Iris pigment epithelial cell (primary cell): ENCODE results near the gene PPP6R2.
A peak's percentile ranks its signal among the peaks of the same experiment; 100 is the strongest.
"Not testable (repeated sequence)": the region's sequence is repeated elsewhere in the genome, so short reads cannot be mapped to it uniquely, and the experiment has no call there.

ENCODE experiments used
- DNase-seq: peaks from one replicate; pipeline ENCODE4 v3.0.0-alpha.2; 2011; ENCODE audit warnings: low read depth

PPP6R2 gene

DNA sequence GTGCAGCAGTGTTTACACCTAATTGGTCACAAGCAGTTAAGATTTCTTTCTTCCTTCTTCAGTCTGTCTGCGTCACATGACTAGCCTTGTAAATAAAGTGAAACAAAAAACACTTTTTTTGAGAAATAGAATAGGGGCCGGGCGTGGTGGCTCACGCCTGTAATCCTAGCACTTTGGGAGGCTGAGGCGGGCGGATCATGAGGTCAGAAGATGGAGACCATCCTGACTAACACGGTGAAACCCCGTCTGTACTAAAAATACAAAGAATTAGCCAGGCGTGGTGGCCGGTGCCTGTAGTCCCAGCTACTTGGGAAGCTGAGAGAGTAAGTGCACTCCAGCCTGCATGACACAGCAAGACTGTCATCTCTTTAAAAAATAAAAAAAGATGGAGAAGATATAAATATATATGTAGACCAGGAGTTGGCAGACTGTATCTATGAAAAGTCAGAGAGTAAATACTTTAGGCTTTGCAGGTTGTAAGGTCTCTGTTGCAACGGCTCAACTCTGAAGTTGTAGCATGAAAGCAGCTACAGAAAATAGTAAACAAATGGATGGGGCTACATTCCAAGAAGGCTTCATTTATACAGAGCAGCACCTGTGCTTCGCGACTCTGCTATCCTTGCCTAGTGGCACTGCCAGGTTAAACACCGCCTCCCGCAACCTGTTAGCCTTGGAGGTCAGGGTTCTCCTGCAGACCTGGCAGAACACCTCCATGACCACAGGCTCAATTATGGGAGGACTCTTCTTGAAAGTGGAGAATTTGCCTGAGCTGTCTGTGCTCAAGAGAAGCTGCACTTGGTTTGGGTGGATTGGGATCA lies 55.9 kb downstream of the PPP6R2 start:
- no peak for DNase-seq

- peak; percentile 22 for DNase-seq
Measured at GRCh38 chr22:50399751-50400331, 56.7 kb downstream of the PPP6R2 start.

GRCh38 chr22:50400406-50400805 lies 57.3 kb downstream of the PPP6R2 start:
- DNase-seq: no peak

DNA sequence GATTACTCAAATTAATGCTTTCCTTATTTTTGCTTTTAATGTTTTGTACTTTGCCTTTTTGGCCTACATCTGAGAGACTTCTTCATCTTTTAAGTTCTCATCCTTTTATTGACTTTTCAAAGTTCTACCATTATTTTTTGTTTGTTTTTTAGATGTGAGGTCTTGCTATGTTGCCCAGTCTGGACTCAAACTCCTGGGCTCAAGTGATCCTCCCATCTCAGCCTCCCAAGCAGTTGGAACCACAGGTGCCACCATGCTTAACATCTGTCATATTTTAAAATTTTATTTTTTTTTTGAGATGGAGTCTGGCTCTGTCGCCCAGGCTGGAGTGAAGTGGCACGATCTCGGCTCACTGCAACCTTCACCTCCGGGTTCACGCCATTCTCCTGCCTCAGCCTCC lies 57.8 kb downstream of the PPP6R2 start:
- no peak for DNase-seq

GRCh38 chr22:50401907-50402306 lies 58.8 kb downstream of the PPP6R2 start:
- DNase-seq: no peak

- no peak for DNase-seq
Measured at GRCh38 chr22:50403701-50404101, 60.6 kb downstream of the PPP6R2 start.

GRCh38 chr22:50406416-50407170 lies 63.5 kb downstream of the PPP6R2 start:
- DNase-seq: no peak

DNA sequence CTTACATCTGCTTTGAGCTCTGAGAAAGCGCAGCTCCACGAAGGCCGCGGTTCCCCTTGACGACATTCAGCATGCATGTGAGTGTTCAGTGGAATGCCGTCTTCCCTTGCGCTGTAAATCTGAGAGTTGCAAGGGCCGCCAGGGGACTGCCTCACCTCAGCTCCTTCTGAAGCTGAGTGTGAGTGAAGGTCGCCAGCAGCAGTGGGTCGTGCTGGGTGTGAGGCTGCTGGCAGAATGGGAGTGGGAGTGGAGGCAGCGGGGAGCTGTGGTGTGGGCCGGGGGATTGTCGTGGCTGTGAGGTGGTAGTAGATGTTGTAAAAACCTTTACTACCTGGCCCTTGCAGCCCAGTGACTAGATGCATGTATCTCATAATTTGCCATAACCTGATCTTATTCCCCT lies 65.2 kb downstream of the PPP6R2 start:
- no peak for DNase-seq

DNA sequence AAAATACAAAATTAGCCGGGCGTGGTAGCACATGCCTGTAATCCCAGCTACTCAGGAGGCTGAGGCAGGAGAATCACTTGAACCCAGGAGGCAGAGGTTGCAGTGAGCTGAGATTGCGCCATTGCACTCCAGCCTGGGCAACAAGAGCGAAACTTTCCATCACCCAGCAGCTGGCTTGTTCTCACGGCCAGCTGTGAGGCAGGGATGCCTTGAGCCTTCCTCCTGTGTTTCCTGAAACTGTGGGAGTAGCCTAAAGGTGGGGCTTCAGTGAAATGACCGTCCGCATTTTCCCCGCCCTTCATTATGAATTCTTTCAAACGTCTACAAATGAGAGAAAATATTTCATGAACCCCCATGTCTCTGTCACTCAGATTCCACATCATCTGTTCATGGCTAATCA lies 65.8 kb downstream of the PPP6R2 start:
- DNase-seq: not testable (repeated sequence)

GRCh38 chr22:50414476-50415248 lies 71.5 kb downstream of the PPP6R2 start:
- no peak for DNase-seq

GRCh38 chr22:50415426-50415825 lies 72.3 kb downstream of the PPP6R2 start:
- no peak for DNase-seq

DNA sequence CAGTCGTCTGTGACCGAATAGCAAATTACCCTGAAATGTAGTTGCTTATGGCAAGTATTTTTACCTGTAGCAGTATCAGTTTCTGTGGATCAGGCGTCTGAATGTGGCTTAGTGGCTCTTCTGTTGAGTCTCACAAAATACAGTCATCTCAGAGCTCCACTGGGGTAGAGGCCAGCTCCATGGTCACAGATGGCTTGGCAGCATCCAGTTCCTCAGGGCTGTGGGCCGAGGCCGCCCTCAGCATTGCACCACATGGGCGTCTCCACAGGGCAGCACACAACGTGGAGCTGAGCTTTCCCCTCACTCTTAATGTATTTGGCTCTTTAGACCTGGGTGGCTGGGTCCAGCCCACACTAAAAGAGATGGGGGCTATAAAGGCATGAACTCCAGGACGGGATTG lies 73.9 kb downstream of the PPP6R2 start:
- DNase-seq: no peak

DNA sequence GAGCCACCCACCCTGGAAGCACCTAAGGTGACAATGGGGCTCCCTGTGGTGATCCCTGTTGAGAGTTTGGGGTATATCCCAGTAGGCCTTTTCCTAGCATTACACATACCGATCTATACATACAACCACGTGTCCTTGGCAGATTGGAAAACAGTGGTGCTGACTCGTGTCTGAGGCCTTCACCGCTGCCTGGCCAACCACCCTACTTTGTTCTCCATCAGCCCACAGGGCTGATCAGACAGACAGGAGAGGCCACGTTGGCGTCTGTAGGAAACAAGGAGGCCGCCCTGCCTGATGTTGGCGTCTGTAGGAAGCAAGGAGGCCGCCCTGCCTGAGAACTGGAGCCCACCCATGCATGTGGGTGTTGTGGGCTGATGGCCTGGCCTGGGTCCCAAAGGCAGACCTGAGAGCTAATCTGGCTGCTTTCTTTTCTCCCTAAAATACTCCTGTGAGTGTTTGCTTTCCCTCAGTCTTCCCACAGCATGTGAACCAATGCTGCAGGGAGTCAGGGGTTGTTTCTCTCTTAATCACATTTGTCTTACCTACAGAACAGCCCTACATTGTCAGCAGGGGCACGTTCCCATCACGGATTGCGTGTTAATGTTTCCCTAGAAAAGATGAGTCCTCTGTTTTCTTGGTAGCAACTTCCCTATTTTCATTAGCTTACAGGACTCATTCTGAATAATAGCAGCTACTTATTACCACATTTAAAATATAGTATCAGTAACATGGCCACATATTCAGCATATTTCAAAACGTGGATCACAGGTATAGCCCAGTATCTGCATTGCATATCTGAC lies 74.5 kb downstream of the PPP6R2 start:
- DNase-seq: no peak

GRCh38 chr22:50418624-50419023 lies 75.5 kb downstream of the PPP6R2 start:
- DNase-seq: no peak

DNA sequence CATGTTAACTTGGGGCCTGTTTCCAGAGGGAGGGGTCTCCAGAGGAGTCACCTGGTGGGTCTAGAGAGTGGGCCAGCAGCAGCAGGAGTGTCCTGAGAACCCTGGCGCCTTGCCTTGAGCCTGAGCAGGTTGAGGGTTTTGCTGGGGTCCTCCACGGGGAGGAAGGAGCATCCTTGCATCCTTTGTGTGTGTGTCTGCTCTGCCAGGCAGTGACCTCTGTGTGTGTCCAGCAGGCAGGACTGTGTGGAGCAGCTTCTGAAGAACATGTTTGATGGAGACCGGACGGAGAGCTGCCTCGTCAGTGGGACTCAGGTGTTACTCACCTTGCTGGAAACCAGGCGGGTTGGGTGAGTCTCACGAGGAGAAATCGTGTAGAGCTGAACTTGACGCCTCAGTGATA lies 76.0 kb downstream of the PPP6R2 start:
- no peak for DNase-seq

DNA sequence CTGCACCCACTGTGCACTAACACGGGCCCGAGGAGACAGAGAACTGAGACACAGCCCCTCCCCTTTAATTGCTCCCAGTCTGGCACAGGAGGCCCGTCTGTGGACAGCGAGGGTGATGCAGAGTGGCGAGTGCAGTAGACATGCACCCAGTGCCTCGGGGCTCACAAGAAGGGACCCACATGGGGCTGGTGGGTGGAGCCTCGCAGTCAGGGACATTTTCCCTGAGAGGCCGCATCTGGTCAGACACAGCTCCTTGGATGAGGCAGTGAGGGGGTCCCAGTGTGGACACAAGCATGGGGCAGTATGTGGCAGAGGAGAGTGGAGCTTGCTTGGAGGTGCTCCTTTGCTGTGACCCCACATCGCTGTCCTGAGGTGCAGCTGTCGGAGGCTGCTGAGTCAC lies 76.9 kb downstream of the PPP6R2 start:
- DNase-seq: no peak

DNA sequence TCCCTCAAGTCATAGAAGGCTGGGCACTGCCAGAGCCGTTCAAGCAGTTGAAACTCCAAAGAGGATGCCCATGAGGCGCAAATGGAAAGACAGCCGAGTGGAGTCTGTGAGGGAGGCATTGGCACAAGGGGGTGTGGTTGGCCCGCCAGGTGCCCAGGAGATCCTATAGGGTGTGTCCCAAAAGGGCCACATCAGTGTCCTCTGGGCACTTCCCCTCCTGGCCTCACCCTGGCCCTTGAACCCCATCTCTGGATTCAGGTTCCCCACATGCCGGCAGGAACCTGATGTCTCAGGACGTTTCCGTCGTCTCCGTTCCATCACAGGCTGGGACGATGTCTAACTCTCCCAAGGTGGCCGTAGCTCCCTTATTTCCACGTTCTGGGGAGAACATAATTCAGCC lies 77.5 kb downstream of the PPP6R2 start:
- no peak for DNase-seq

- DNase-seq: no peak
Measured at GRCh38 chr22:50422046-50422445, 78.9 kb downstream of the PPP6R2 start.

- no peak for DNase-seq
Measured at GRCh38 chr22:50422961-50423815, 80.1 kb downstream of the PPP6R2 start.

DNA sequence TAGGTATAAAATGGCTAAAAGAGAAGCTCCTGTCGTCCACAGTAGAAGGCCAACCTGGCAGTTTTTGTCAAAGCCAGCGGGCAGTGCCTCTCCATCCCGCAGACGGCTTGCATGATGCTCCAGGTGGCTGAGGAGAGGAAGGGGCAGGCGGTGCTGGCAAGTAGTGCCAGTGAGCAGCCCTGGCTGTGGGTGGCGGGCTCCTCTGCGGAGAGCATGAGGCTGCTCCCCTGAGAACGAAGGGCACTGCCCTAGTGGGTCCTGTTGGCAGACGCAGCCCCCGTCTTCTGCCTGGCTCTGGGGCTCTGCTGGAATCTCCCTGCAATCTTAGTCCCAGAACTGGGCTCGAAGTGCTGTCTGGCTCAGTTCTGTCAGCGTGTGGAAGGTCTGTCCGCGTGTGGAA lies 80.8 kb downstream of the PPP6R2 start:
- DNase-seq: no peak
